Cardiac muscle cell (in vitro differentiated cells and primary cell): ENCODE measurements around the gene EFNA5. TPM values are rescaled to one million over a fixed set of nuclear protein-coding genes. Genes with fewer than 3 reads are reported as not detected.

ENCODE experiments used
- DNase-seq, 2 donors: peaks; one replicate each; pipeline versions ENCODE4 v3.0.0 to v3.0.0-alpha.2; 2010 to 2017; ENCODE audit warnings: low read depth in 1 of 2, low spot score in 1 of 2
- H3K27ac ChIP-seq: fragments of 200-600 bp; sonication (generic); 2 replicates; pipeline ENCODE4 v1.5.1; 2016
- H3K27me3 ChIP-seq: fragments of 200-600 bp; sonication (generic); 2 replicates; pipeline ENCODE4 v1.6.0; 2016; ENCODE audit warnings: control low read depth
- H3K36me3 ChIP-seq: fragments of 200-600 bp; sonication (generic); 2 replicates; pipeline ENCODE4 v1.5.1; 2016; ENCODE audit warnings: control low read depth
- H3K4me1 ChIP-seq: fragments of 200-600 bp; sonication (generic); 2 replicates; pipeline ENCODE4 v1.8.1; 2017; ENCODE audit warnings: low read depth, mild to moderate bottlenecking, mixed run types
- H3K4me3 ChIP-seq: fragments of 200-600 bp; sonication (generic); 2 replicates; pipeline ENCODE4 v1.5.1; 2016; ENCODE audit warnings: mild to moderate bottlenecking
- H3K9me3 ChIP-seq: fragments of 200-600 bp; sonication (generic); 2 replicates; pipeline ENCODE4 v1.5.1; 2017; ENCODE audit warnings: low read depth, mild to moderate bottlenecking, control low read depth
- CTCF ChIP-seq: IDR thresholded peaks from 2 replicates; pipeline ENCODE4 v1.5.1; 2012; ENCODE audit warnings: low read depth, mild to moderate bottlenecking, low read length
- polyA plus RNA-seq: library from polyadenylated mRNA; unstranded; fragments of >200 nt; fragmentation: Nextera tagmentation; extraction: Ambion mirVana; gene quantifications from 2 replicates; pipeline ENCODE4 v1.2.1, GENCODE V29; 2016
- total RNA-seq: library from RNA; depleted of rRNA; stranded (reverse); fragments of >200 nt; gene quantifications from 2 replicates; pipeline ENCODE4 v1.2.3, GENCODE V29; 2016

Gene EFNA5
- total and polyA plus RNA-seq, 2 experiments from 2014 or later: 4.5 to 12.0 TPM

GRCh38 chr5:107618242-107618641, 52.5 kb downstream of the EFNA5 start:
- H3K9me3 ChIP-seq: no peaks in the 10 kb centered on the region
- H3K36me3 ChIP-seq: no peaks in the 10 kb centered on the region
- H3K4me3 ChIP-seq: no peak overlapping the region
- no peak for DNase-seq
- H3K4me1 ChIP-seq: peaks cover 6% of the 10 kb centered on the region
- TF ChIP-seq CTCF: no peak
- no peak overlapping the region for H3K27ac ChIP-seq
- no peaks in the 10 kb centered on the region for H3K27me3 ChIP-seq

GRCh38 chr5:107617052-107617451, 53.7 kb downstream of the EFNA5 start:
- Histone ChIP-seq H3K36me3 (no peaks in the 10 kb centered on the region), H3K4me3 (no peak overlapping the region), H3K27ac (no peak overlapping the region), H3K4me1 (peaks cover 6% of the 10 kb centered on the region), H3K27me3 (no peaks in the 10 kb centered on the region), H3K9me3 (no peaks in the 10 kb centered on the region)
- TF ChIP-seq CTCF: no peak
- DNase-seq: no peak

- no peak for DNase-seq
These were observed 54.5 kb downstream of the EFNA5 start for GRCh38 chr5:107616213-107616612.

GRCh38 chr5:107615299-107615817, 55.4 kb downstream of the EFNA5 start:
- TF ChIP-seq CTCF: no peak
- H3K27me3 ChIP-seq: no peaks in the 10 kb centered on the region
- H3K36me3 ChIP-seq: no peaks in the 10 kb centered on the region
- no peak overlapping the region for H3K4me3 ChIP-seq
- H3K9me3 ChIP-seq: no peaks in the 10 kb centered on the region
- no peak overlapping the region for H3K27ac ChIP-seq
- DNase-seq: peak in 1 of 2 donors; percentile 12
- H3K4me1 ChIP-seq: peaks cover 6% of the 10 kb centered on the region

More at GRCh38 chr5:107616213-107616612, 54.5 kb downstream of the EFNA5 start:
- no peak overlapping the region for H3K27ac ChIP-seq
- H3K36me3 ChIP-seq: no peaks in the 10 kb centered on the region
- H3K9me3 ChIP-seq: no peaks in the 10 kb centered on the region
- peaks cover 6% of the 10 kb centered on the region for H3K4me1 ChIP-seq
- no peak for TF ChIP-seq CTCF
- H3K4me3 ChIP-seq: no peak overlapping the region
- no peaks in the 10 kb centered on the region for H3K27me3 ChIP-seq

GRCh38 chr5:107612541-107612940, 58.2 kb downstream of the EFNA5 start:
- H3K27me3 ChIP-seq: no peaks in the 10 kb centered on the region
- no peak overlapping the region for H3K4me3 ChIP-seq
- H3K36me3 ChIP-seq: no peaks in the 10 kb centered on the region
- no peak for TF ChIP-seq CTCF
- H3K9me3 ChIP-seq: no peaks in the 10 kb centered on the region
- no peak overlapping the region for H3K27ac ChIP-seq
- H3K4me1 ChIP-seq: peaks cover 4% of the 10 kb centered on the region
- DNase-seq: no peak

- Histone ChIP-seq H3K27ac (no peak overlapping the region), H3K36me3 (no peaks in the 10 kb centered on the region), H3K9me3 (no peaks in the 10 kb centered on the region), H3K4me3 (no peak overlapping the region), H3K27me3 (no peaks in the 10 kb centered on the region), H3K4me1 (peaks cover 7% of the 10 kb centered on the region)
- TF ChIP-seq CTCF: no peak
- DNase-seq: no peak
These were observed 59.9 kb downstream of the EFNA5 start for GRCh38 chr5:107610798-107611197.
